HG03520 (cell line): ENCODE measurements around the gene TRPV5.
"Not testable (repeated sequence)": the region's sequence is repeated elsewhere in the genome, so short reads cannot be mapped to it uniquely, and the experiment has no call there.

ENCODE experiments used
- ATAC-seq: cut with Tn5 transposase; IDR thresholded peaks from one replicate; pipeline ENCODE4 v1.9.1; 2021; ENCODE audit warnings: mild to moderate bottlenecking, moderate library complexity; ENCODE audit not compliant: unreplicated experiment

The TRPV5 gene

GRCh38 chr7:142933624-142934023 lies at the start of gene TRPV5:
Gene TRPV5 (minus strand): TSS chr7:142933746. CDS start chr7:142933459, 287 bp downstream.
- ATAC-seq = no peak

GRCh38 chr7:142978402-142978801 lies 44.9 kb upstream of the TRPV5 start:
- ATAC-seq = not testable (repeated sequence)

GRCh38 chr7:142974626-142975025 lies 41.1 kb upstream of the TRPV5 start:
- no peak for ATAC-seq

GRCh38 chr7:142969183-142969582 lies 35.6 kb upstream of the TRPV5 start:
- ATAC-seq = no peak

GRCh38 chr7:142968229-142968628 lies 34.7 kb upstream of the TRPV5 start:
- ATAC-seq = no peak

GRCh38 chr7:142964502-142965246 lies 31.1 kb upstream of the TRPV5 start:
- no peak for ATAC-seq

- ATAC-seq = no peak
These were observed 30.4 kb upstream of the TRPV5 start for GRCh38 chr7:142963993-142964392.

GRCh38 chr7:142962991-142963390 lies 29.4 kb upstream of the TRPV5 start:
- no peak for ATAC-seq

GRCh38 chr7:142961973-142962926 lies 28.7 kb upstream of the TRPV5 start, which contains the start of gene KEL:
Gene KEL (minus strand): TSS chr7:142962363. CDS start chr7:142962206, 157 bp downstream.
- no peak for ATAC-seq

GRCh38 chr7:142961595-142961972 lies 28.0 kb upstream of the TRPV5 start:
- ATAC-seq = no peak

- ATAC-seq = no peak
These were observed 27.5 kb upstream of the TRPV5 start for GRCh38 chr7:142960955-142961512.

- no peak for ATAC-seq
These were observed 25.7 kb upstream of the TRPV5 start for GRCh38 chr7:142959202-142959601.

- ATAC-seq = no peak
These were observed 24.2 kb upstream of the TRPV5 start for GRCh38 chr7:142957723-142958122.

- ATAC-seq = no peak
These were observed 23.5 kb upstream of the TRPV5 start for GRCh38 chr7:142956951-142957623.

GRCh38 chr7:142954680-142955268 lies 21.2 kb upstream of the TRPV5 start:
- ATAC-seq = peak; percentile 92

GRCh38 chr7:142950235-142950634 lies 16.7 kb upstream of the TRPV5 start:
- no peak for ATAC-seq

- ATAC-seq = no peak
These were observed 15.1 kb upstream of the TRPV5 start for GRCh38 chr7:142948603-142949002.

- no peak for ATAC-seq
These were observed 11.5 kb upstream of the TRPV5 start for GRCh38 chr7:142945001-142945400.

GRCh38 chr7:142943706-142944268 lies 10.2 kb upstream of the TRPV5 start:
- no peak for ATAC-seq

- ATAC-seq = no peak
These were observed 9.2 kb upstream of the TRPV5 start for GRCh38 chr7:142942746-142943145.
